Jurkat, Clone E6-1 (cell line): ENCODE measurements around the gene CDH11.

Experiments
- DNase-seq: peaks from one replicate; pipeline ENCODE4 v3.0.0-alpha.2; 2011; ENCODE audit warnings: low read depth, low spot score
- H3K4me3 ChIP-seq: 2 replicates; pipeline ENCODE4 v1.5.1; 2011; ENCODE audit warnings: mild to moderate bottlenecking, low read length, control low read depth, moderate library complexity

The CDH11 gene

GRCh38 chr16:65119435-65119834 is 2.4 kb downstream of the CDH11 start:
- no peak for DNase-seq
- no peak overlapping the region for H3K4me3 ChIP-seq

GRCh38 chr16:65118871-65119270 is 3.0 kb downstream of the CDH11 start:
- DNase-seq, result no peak
- H3K4me3 ChIP-seq, result no peak overlapping the region

GRCh38 chr16:65117811-65118448 is 3.9 kb downstream of the CDH11 start:
- DNase-seq, result peak; percentile 54
- no peak overlapping the region for H3K4me3 ChIP-seq

GRCh38 chr16:65116818-65117430 is 4.9 kb downstream of the CDH11 start:
- DNase-seq, result no peak
- H3K4me3 ChIP-seq, result no peak overlapping the region

GRCh38 chr16:65116216-65116615 is 5.6 kb downstream of the CDH11 start:
- no peak for DNase-seq
- no peak overlapping the region for H3K4me3 ChIP-seq

GRCh38 chr16:65114527-65114926 is 7.3 kb downstream of the CDH11 start:
- no peak overlapping the region for H3K4me3 ChIP-seq
- DNase-seq, result no peak

- DNase-seq, result no peak
Observed at GRCh38 chr16:65113441-65113840, 8.4 kb downstream of the CDH11 start.

GRCh38 chr16:65111306-65111705 is 10.6 kb downstream of the CDH11 start:
- DNase-seq, result no peak
- H3K4me3 ChIP-seq, result no peak overlapping the region

More at GRCh38 chr16:65113441-65113840, 8.4 kb downstream of the CDH11 start:
- no peak overlapping the region for H3K4me3 ChIP-seq

GRCh38 chr16:65106757-65107156 is 15.1 kb downstream of the CDH11 start:
- H3K4me3 ChIP-seq, result no peak overlapping the region
- DNase-seq, result no peak

- no peak overlapping the region for H3K4me3 ChIP-seq
- no peak for DNase-seq
Observed at GRCh38 chr16:65105171-65105570, 16.7 kb downstream of the CDH11 start.

- H3K4me3 ChIP-seq, result no peak overlapping the region
- DNase-seq, result no peak
Observed at GRCh38 chr16:65104471-65104870, 17.4 kb downstream of the CDH11 start.

GRCh38 chr16:65102326-65102725 is 19.5 kb downstream of the CDH11 start:
- DNase-seq, result no peak
- H3K4me3 ChIP-seq, result no peak overlapping the region

- no peak overlapping the region for H3K4me3 ChIP-seq
- no peak for DNase-seq
Observed at GRCh38 chr16:65101009-65101408, 20.9 kb downstream of the CDH11 start.

GRCh38 chr16:65099607-65100006 is 22.3 kb downstream of the CDH11 start:
- no peak for DNase-seq
- no peak overlapping the region for H3K4me3 ChIP-seq

- no peak overlapping the region for H3K4me3 ChIP-seq
- no peak for DNase-seq
Observed at GRCh38 chr16:65098916-65099315, 22.9 kb downstream of the CDH11 start.

- no peak for DNase-seq
- no peak overlapping the region for H3K4me3 ChIP-seq
Observed at GRCh38 chr16:65097296-65097695, 24.6 kb downstream of the CDH11 start.

GRCh38 chr16:65095906-65096305 is 26.0 kb downstream of the CDH11 start:
- no peak for DNase-seq

GRCh38 chr16:65095090-65095728 is 26.7 kb downstream of the CDH11 start:
- no peak for DNase-seq
- no peak overlapping the region for H3K4me3 ChIP-seq

More at GRCh38 chr16:65095906-65096305, 26.0 kb downstream of the CDH11 start:
- H3K4me3 ChIP-seq, result no peak overlapping the region

- H3K4me3 ChIP-seq, result no peak overlapping the region
- DNase-seq, result no peak
Observed at GRCh38 chr16:65094009-65094408, 27.9 kb downstream of the CDH11 start.

- DNase-seq, result no peak
- no peak overlapping the region for H3K4me3 ChIP-seq
Observed at GRCh38 chr16:65083164-65083857, 38.6 kb downstream of the CDH11 start.
